Mucosa of stomach (tissue), 1 donor: ENCODE data around the gene HBS1L.

Experiments used
- H3K27me3 ChIP-seq: one replicate; pipeline ENCODE4 v1.7.0; 2013; ENCODE audit warnings: mild to moderate bottlenecking, low read length; ENCODE audit not compliant: control insufficient read depth, insufficient read depth
- H3K36me3 ChIP-seq: one replicate; pipeline ENCODE4 v1.7.0; 2013; ENCODE audit warnings: low read length; ENCODE audit not compliant: control insufficient read depth, insufficient read depth
- H3K4me1 ChIP-seq: one replicate; pipeline ENCODE4 v1.7.0; 2013; ENCODE audit warnings: mild to moderate bottlenecking, low read length; ENCODE audit not compliant: control insufficient read depth, insufficient read depth
- H3K4me3 ChIP-seq: one replicate; pipeline ENCODE4 v1.7.0; 2013; ENCODE audit warnings: low read length
- H3K9ac ChIP-seq: one replicate; pipeline ENCODE4 v1.7.0; 2013; ENCODE audit warnings: mild to moderate bottlenecking, low read length, moderate library complexity
- H3K9me3 ChIP-seq: one replicate; pipeline ENCODE4 v1.7.0; 2013; ENCODE audit warnings: mild to moderate bottlenecking, low read length, moderate library complexity; ENCODE audit not compliant: control insufficient read depth
- donor health status: Pancreatic carcinoma.

The HBS1L gene

GRCh38 chr6:134934793-134935485 is 119.7 kb downstream of the HBS1L start:
- no peak overlapping the region for H3K4me3 ChIP-seq
- H3K9me3 ChIP-seq, result no peaks in the 10 kb centered on the region
- no peaks in the 10 kb centered on the region for H3K36me3 ChIP-seq
- no peak overlapping the region for H3K9ac ChIP-seq
- H3K4me1 ChIP-seq, result no peaks in the 10 kb centered on the region
- H3K27me3 ChIP-seq, result no peaks in the 10 kb centered on the region

DNA sequence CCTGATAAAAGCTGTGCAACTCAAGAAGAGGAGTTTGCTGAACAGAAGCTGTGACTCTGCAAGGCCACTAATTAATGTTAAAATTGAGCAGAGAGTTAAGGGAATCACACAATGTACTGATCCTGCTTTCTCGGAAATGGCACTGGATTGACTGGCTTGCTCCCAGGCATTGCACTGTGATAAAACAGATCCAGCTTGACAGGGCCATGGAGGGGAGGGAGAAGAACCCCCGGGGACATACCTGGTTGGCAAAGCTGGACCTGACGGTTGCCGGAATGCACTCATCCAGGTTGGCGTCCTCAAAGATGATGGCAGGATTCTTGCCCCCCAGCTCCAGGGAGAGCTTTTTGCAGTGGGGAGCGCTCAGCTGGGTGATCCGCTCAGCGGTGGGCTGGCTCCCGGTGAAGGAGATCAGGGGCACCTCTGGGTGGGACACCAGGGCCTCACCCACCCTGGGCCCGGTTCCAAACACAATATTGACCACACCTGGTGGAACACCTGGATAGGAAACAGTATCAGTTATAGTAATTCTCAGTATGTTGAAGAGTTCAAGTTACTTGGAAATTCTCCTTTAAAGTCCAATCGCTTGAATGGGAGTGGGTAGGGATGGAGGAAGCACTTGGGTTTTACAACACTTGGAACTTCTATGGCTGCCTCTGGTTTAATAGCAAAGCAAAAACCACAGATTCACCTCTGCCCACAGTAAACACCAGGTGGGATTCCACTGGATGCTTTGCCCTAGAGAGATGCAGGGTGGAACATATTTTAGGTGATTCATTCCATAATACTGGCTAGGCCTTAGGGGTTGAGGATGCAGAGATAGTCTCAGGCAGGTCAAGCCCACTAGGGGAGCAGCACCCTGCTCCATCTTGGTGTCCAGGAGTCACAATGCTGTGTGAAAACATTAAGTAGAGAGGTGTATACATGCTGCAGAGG is 121.8 kb downstream of the HBS1L start:
- Histone ChIP-seq H3K4me3 (no peak overlapping the region), H3K36me3 (no peaks in the 10 kb centered on the region)

DNA sequence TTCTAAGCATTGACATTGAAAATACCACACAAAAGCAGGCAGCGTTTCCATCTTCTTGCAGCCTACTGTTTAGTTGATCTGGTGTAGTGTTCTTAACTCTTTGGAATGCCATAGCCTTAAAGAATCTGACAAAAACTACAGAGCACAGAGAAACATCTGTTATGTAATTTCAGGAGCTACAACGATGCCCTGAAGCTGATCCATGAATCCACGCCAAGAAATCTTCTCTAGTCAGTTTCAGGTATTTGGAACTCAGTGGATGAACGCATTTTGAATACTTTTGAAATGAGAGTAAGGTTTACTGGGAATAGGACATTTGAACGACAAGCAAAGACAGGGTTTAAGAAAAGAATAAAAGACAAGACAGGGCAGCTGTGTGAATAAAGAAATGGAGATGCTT is 122.5 kb downstream of the HBS1L start:
- no peaks in the 10 kb centered on the region for H3K9me3 ChIP-seq
- no peaks in the 10 kb centered on the region for H3K27me3 ChIP-seq
- H3K9ac ChIP-seq, result no peak overlapping the region
- H3K36me3 ChIP-seq, result no peaks in the 10 kb centered on the region
- H3K4me3 ChIP-seq, result no peak overlapping the region
- no peaks in the 10 kb centered on the region for H3K4me1 ChIP-seq

More for the DNA sequence above, 121.8 kb downstream of the HBS1L start:
- Histone ChIP-seq H3K9me3 (no peaks in the 10 kb centered on the region), H3K9ac (no peak overlapping the region), H3K4me1 (no peaks in the 10 kb centered on the region), H3K27me3 (no peaks in the 10 kb centered on the region)

DNA sequence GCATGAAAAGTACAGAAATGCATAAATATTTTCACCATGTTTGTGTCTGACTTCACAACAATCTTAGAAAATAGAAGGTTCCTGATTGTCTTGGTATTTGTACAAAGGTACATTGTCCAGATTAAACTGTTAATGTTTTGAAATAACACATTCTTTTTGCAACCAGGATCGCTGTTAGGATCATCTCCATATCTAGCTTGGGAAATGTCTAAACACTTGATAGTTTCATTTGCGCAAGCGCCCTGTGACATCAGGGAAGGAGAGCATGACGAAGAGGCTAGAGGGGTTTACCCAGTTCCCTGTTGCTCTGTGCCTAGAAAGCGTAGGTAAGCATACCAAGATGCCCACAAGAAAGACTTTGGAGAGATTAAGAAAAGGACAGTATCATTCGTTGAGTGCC is 124.2 kb downstream of the HBS1L start:
- Histone ChIP-seq H3K4me1 (no peaks in the 10 kb centered on the region), H3K36me3 (no peaks in the 10 kb centered on the region), H3K9ac (no peak overlapping the region), H3K9me3 (no peaks in the 10 kb centered on the region), H3K4me3 (no peak overlapping the region), H3K27me3 (no peaks in the 10 kb centered on the region)

DNA sequence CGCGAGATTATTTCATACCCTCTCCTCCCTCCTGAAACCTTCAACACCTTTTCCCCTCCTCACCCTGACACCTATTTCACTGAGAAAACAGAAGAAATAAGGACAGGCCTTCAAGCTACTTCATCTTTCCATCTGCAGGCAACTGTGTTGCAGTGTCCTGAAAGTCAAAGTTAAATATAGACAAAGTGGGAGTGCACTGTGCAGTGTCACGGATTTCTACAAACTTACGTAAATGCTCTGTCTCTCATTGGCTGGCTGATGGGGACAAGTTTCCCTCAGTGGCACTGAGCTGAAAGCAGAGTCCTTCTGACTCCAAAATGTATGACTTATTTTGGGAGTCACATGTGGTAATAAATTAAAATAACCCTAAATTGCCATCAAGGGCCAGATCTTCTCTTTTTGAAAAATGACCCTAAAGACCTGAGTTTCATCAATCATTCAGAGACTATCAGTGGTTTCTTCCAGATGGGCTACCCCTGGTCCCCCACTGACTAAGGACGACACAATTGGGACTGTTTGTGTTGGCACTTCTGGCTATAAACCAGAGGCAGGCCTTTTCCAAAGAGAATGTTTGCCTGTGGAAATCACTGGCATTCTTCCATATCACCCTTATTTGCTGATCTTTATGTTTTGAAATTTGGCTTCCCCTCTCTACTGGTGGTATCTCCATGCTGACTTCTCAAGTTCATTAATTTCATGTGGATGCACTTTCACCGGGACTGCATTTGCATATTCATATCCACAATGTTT is 126.3 kb downstream of the HBS1L start:
- H3K4me1 ChIP-seq, result no peaks in the 10 kb centered on the region
- H3K4me3 ChIP-seq, result no peak overlapping the region
- no peak overlapping the region for H3K9ac ChIP-seq
- no peaks in the 10 kb centered on the region for H3K27me3 ChIP-seq
- no peaks in the 10 kb centered on the region for H3K36me3 ChIP-seq
- H3K9me3 ChIP-seq, result no peaks in the 10 kb centered on the region

DNA sequence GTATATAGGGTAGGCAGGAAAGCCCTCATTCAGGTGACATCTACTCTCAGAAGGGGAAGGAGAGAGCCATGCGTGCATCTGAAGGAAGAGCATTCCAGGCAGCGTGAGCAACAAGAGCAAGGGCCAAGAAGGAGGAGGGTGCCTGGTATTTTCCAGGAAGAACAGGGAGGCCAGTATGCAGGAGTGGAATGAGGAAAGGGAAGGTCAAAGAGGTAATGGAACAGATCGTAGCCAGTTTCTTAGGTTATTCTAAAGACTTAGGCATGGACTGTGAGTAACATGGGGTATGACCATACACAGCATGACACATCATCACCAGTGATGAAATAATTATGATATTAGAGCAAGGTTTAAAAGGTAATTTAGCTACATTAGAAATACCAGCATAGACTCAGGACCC is 128.8 kb downstream of the HBS1L start:
- Histone ChIP-seq H3K27me3 (no peaks in the 10 kb centered on the region), H3K9me3 (no peaks in the 10 kb centered on the region), H3K4me1 (no peaks in the 10 kb centered on the region), H3K36me3 (no peaks in the 10 kb centered on the region), H3K4me3 (no peak overlapping the region), H3K9ac (no peak overlapping the region)

DNA sequence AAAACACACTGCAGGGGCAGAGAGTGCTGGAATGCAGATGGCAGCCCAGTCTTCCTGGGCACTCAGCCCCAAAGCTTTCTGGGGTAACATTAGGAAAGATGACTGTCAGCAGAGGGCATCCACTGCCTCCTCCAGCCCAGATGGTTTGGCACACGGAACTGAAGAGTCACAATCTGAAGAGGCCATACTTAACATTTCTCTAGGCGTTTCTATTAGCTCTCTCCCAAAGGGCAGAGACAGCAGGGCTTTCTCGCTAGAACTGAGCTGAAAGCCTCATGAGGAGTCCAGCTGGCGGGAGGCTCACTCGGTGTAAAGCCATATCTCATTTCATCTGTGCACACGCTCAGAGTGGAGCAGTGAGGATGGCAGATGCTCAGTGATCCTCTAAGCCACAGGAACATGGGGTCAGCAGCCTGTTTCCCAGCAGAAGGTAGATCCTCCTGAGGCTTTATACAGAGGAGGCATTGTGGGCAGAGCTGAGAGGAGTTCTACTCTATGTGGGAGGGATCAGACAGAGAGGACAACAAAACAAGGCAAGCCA is 132.8 kb downstream of the HBS1L start:
- H3K9me3 ChIP-seq, result no peaks in the 10 kb centered on the region
- H3K36me3 ChIP-seq, result no peaks in the 10 kb centered on the region
- no peaks in the 10 kb centered on the region for H3K4me1 ChIP-seq
- H3K9ac ChIP-seq, result no peak overlapping the region
- H3K27me3 ChIP-seq, result no peaks in the 10 kb centered on the region
- no peak overlapping the region for H3K4me3 ChIP-seq

DNA sequence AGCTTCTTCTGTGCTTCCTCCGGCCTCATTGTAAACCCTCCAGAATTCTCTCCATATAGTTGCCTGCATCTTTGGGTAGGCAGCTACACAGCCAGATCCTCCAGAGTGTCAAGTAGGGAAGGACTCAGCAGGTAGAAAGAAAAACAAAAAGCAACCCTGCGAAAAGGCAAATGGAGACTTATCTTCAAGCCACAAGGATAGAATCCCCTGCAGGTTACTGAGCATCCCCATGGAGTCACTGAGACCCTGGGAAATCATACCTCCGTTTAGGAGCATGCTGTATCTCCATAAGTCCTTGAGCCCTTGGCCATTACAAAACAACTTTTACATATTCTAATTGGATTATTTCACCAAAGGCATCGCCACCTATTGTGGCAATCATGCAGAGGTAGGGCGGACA is 133.3 kb downstream of the HBS1L start:
- no peaks in the 10 kb centered on the region for H3K36me3 ChIP-seq
- no peaks in the 10 kb centered on the region for H3K4me1 ChIP-seq
- H3K27me3 ChIP-seq, result no peaks in the 10 kb centered on the region
- H3K9me3 ChIP-seq, result no peaks in the 10 kb centered on the region
- H3K4me3 ChIP-seq, result no peak overlapping the region
- no peak overlapping the region for H3K9ac ChIP-seq

GRCh38 chr6:134920422-134920821 is 134.2 kb downstream of the HBS1L start:
- H3K27me3 ChIP-seq, result no peaks in the 10 kb centered on the region
- H3K36me3 ChIP-seq, result no peaks in the 10 kb centered on the region

GRCh38 chr6:134918418-134918961 is 136.1 kb downstream of the HBS1L start:
- no peaks in the 10 kb centered on the region for H3K4me1 ChIP-seq
- H3K27me3 ChIP-seq, result no peaks in the 10 kb centered on the region
- no peak overlapping the region for H3K4me3 ChIP-seq
- H3K9ac ChIP-seq, result no peak overlapping the region
- H3K36me3 ChIP-seq, result no peaks in the 10 kb centered on the region
- H3K9me3 ChIP-seq, result no peaks in the 10 kb centered on the region

More at GRCh38 chr6:134920422-134920821, 134.2 kb downstream of the HBS1L start:
- Histone ChIP-seq H3K9me3 (no peaks in the 10 kb centered on the region), H3K4me1 (no peaks in the 10 kb centered on the region), H3K4me3 (no peak overlapping the region), H3K9ac (no peak overlapping the region)

- H3K27me3 ChIP-seq, result no peaks in the 10 kb centered on the region
- H3K9ac ChIP-seq, result no peak overlapping the region
- H3K9me3 ChIP-seq, result no peaks in the 10 kb centered on the region
- H3K36me3 ChIP-seq, result no peaks in the 10 kb centered on the region
- H3K4me1 ChIP-seq, result no peaks in the 10 kb centered on the region
- no peak overlapping the region for H3K4me3 ChIP-seq
Observed at GRCh38 chr6:134911547-134911946, 143.1 kb downstream of the HBS1L start.
